Gastroesophageal sphincter (tissue), 4 donors: ENCODE measurements around the gene KDM4C. TPM values are rescaled to one million over a fixed set of nuclear protein-coding genes. Genes with fewer than 3 reads are reported as not detected.

Experiments used
- ATAC-seq: fragments of 150-250 bp; one replicate; pipeline ENCODE4 v1.9.1; 2016; ENCODE audit warnings: mild to moderate bottlenecking, moderate library complexity
- H3K27ac ChIP-seq, 4 donors: fragments of 200-600 bp; sonication (generic) in 3 of 4; 1 replicate in 3 of 4; 2 replicates in 1 of 4; pipeline ENCODE4 v1.5.1; 2016 to 2019
- H3K27me3 ChIP-seq: fragments of 200-600 bp; sonication (generic); one replicate; pipeline ENCODE4 v1.5.1; 2019
- H3K36me3 ChIP-seq, 2 donors: fragments of 200-600 bp; sonication (generic); one replicate each; pipeline ENCODE4 v1.5.1; 2019; ENCODE audit warnings: control low read depth in 1 of 2
- H3K4me1 ChIP-seq, 3 donors: fragments of 200-600 bp; sonication (generic); 1 replicate in 2 of 3; 2 replicates in 1 of 3; pipeline ENCODE4 v1.5.1; 2016 to 2019; ENCODE audit warnings: control low read depth in 2 of 3
- H3K4me3 ChIP-seq, 2 donors: fragments of 200-600 bp; sonication (generic); one replicate each; pipeline ENCODE4 v1.5.1; 2019; ENCODE audit warnings: mild to moderate bottlenecking in 1 of 2, moderate library complexity in 1 of 2
- H3K9me3 ChIP-seq, 3 donors: fragments of 200-600 bp; sonication (generic); one replicate each; pipeline ENCODE4 v1.5.1; 2017 to 2019; ENCODE audit warnings: control low read depth in 2 of 3
- EP300 ChIP-seq: sonication (generic); formaldehyde crosslinking; IDR thresholded peaks from one replicate; pipeline ENCODE4 v1.6.1; 2017; ENCODE audit warnings: antibody characterized with exemption, mild to moderate bottlenecking
- POLR2A ChIP-seq, 2 donors: fragments of 450-650 bp; IDR thresholded peaks; one replicate each; pipeline ENCODE4 v1.6.1; 2017; ENCODE audit warnings: antibody characterized with exemption in 2 of 2, mild to moderate bottlenecking in 2 of 2, moderate library complexity in 1 of 2
- POLR2AphosphoS5 ChIP-seq: sonication (generic); formaldehyde crosslinking; IDR thresholded peaks from one replicate; pipeline ENCODE4 v1.6.1; 2017; ENCODE audit warnings: antibody characterized with exemption
- WGBS, 2 donors: methylation state at CpG; one replicate each; pipeline ENCODE4 v1.1.5; 2018; ENCODE audit warnings: low coverage in 1 of 2; 5-methylcytosine and 5-hydroxymethylcytosine counted together
- total RNA-seq, 4 donors: library from RNA; depleted of rRNA; stranded (reverse); fragments of >200 nt; gene quantifications; one replicate each; pipeline ENCODE4 v1.1.0, GENCODE V29; 2016
- TF ChIP-seq, protein P1 (sequence below), 4 experiments: fragments of 200-600 bp in 2 of 4; fragments of 450-650 bp in 2 of 4; sonication (generic) in 1 of 4; IDR thresholded peaks; one replicate each; pipeline ENCODE4 v1.5.1; 2017 to 2019; ENCODE audit warnings: antibody characterized with exemption in 4 of 4, mild to moderate bottlenecking in 2 of 4, moderate library complexity in 2 of 4

KDM4C gene
- total RNA-seq, 4 donors from 2014 or later: 17.7 to 65.2 (median 29.5) TPM

DNA sequence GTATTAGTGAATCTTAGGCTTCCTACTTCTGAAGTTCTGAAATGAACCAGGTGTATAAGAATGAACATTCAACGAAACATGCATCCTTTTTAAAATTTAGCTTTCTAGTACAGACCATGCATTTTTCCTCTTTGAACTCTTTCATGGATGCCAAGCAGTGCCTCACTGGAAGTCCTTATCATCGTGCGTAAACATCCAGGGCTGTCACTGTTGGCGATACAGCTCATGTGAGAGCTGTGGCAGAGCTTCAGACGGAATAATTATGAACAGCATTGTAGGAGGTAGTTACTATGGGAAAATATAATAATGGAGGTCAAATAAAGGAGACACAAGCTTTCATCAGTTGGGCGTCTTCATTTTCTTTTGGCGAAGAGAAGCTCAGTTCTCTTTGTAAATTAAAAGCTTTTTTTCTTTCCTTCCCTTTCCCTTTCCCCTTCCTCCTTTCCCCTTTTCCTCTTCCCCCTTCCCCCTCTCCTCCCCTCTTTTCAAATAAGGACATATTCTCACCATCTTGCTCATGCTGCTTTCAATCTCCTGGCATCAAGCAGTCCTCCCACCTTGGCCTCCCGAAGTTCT is 167.3 kb downstream of the KDM4C start:
- Histone ChIP-seq H3K36me3 (peaks cover 0 to 6% of the 10 kb centered on the region in 2 donors), H3K4me3 (no peak overlapping the region), H3K27ac (no peak overlapping the region), H3K27me3 (no peaks in the 10 kb centered on the region), H3K4me1 (peaks cover 0 to 8% (median 0%) of the 10 kb centered on the region in 3 donors), H3K9me3 (no peaks in the 10 kb centered on the region)
- WGBS, 2 donors: 80 to 91% methylated on average over 5 to 8 of the region's 8 CpGs
- ATAC-seq: no peak
- no peak for TF ChIP-seq POLR2AphosphoS5
- TF ChIP-seq, protein P1, sequence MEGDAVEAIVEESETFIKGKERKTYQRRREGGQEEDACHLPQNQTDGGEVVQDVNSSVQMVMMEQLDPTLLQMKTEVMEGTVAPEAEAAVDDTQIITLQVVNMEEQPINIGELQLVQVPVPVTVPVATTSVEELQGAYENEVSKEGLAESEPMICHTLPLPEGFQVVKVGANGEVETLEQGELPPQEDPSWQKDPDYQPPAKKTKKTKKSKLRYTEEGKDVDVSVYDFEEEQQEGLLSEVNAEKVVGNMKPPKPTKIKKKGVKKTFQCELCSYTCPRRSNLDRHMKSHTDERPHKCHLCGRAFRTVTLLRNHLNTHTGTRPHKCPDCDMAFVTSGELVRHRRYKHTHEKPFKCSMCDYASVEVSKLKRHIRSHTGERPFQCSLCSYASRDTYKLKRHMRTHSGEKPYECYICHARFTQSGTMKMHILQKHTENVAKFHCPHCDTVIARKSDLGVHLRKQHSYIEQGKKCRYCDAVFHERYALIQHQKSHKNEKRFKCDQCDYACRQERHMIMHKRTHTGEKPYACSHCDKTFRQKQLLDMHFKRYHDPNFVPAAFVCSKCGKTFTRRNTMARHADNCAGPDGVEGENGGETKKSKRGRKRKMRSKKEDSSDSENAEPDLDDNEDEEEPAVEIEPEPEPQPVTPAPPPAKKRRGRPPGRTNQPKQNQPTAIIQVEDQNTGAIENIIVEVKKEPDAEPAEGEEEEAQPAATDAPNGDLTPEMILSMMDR (IDR thresholded peaks at IDR 0.05): no peak
- no peak for TF ChIP-seq EP300
- no peak for TF ChIP-seq POLR2A (IDR thresholded peaks at IDR 0.05)

DNA sequence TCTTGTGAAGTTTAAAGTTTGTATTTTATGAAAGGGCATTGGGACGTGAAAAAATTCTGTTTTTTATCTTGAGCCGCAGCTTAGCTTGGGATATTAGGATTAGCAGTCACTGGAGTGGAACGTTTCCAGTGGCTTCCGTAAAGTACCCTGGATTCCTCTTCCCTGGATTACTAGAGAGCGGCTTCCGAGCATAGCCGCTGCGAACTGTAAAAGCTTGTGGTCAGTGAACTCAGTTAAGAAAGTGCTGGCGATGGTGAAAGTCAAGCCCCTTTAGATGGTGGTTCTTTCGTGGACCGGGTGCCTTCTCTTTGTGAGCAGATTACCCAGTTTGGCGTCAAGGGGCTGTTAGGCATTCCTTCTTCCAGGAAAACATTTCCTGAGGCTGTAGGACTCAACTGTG is 168.1 kb downstream of the KDM4C start:
- Histone ChIP-seq H3K4me1 (peaks cover 0 to 8% (median 0%) of the 10 kb centered on the region in 3 donors), H3K36me3 (peaks cover 0 to 6% of the 10 kb centered on the region in 2 donors), H3K9me3 (no peaks in the 10 kb centered on the region), H3K27me3 (no peaks in the 10 kb centered on the region), H3K4me3 (no peak overlapping the region), H3K27ac (no peak overlapping the region)
- TF ChIP-seq POLR2AphosphoS5 (no peak), EP300 (no peak), POLR2A (IDR thresholded peaks at IDR 0.05) (no peak)
- TF ChIP-seq, protein P1 (IDR thresholded peaks at IDR 0.05): no peak
- WGBS, 2 donors: 87 to 95% methylated on average over 8 to 12 of the region's 12 CpGs
- no peak for ATAC-seq

DNA sequence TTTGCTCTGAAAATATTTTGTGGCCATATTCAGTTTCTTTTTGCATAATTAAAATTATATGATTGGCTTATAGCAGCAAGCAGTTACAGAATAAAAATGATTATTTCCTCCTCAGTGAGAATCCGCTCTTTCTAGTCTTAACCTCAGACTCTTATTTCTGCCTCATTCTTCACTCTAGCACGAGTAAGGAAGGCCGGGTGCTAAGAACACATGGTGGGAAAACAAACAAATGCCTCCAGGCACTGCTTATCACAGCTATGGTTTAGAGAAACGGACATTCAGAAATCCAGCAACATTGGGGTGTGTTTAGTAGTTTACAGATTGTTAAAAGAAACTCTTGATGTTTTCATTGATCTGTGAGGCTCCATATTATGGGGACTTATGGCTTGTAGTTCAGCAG is 168.7 kb downstream of the KDM4C start:
- no peak overlapping the region for H3K27ac ChIP-seq
- no peaks in the 10 kb centered on the region for H3K27me3 ChIP-seq
- H3K4me1 ChIP-seq: peaks cover 0 to 8% (median 0%) of the 10 kb centered on the region in 3 donors
- no peak for ATAC-seq
- 78 to 90% methylated on average over 4 of the region's 4 CpGs for WGBS, 2 donors
- peaks cover 0 to 3% of the 10 kb centered on the region in 2 donors for H3K36me3 ChIP-seq
- no peak for TF ChIP-seq POLR2A (IDR thresholded peaks at IDR 0.05)
- no peak for TF ChIP-seq POLR2AphosphoS5
- TF ChIP-seq EP300: no peak
- TF ChIP-seq, protein P1 (IDR thresholded peaks at IDR 0.05): no peak
- no peaks in the 10 kb centered on the region for H3K9me3 ChIP-seq
- no peak overlapping the region for H3K4me3 ChIP-seq

DNA sequence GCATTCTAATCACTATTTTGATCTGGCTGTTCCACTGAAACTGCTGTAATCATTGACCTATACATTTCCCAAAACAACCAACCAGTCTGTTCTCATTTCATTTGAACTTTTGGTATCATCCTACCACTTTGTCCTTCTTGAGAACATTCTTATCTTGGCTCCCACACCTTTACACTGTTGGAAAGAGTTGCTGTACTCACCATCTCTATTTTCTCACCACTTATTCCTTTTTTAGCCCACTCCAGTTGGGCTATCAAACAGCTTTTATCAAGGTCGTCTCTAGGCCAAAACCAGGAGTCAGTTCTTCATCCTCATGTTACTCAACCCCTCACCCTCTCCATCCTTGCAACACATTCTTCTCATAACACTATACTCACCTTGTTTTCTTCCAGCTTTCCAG is 170.1 kb downstream of the KDM4C start:
- Histone ChIP-seq H3K27me3 (no peaks in the 10 kb centered on the region), H3K27ac (no peak overlapping the region), H3K36me3 (no peaks in the 10 kb centered on the region), H3K4me3 (no peak overlapping the region), H3K9me3 (no peaks in the 10 kb centered on the region), H3K4me1 (peaks cover 0 to 8% (median 0%) of the 10 kb centered on the region in 3 donors)
- TF ChIP-seq, protein P1 (IDR thresholded peaks at IDR 0.05): no peak
- TF ChIP-seq POLR2AphosphoS5: no peak
- TF ChIP-seq EP300: no peak
- TF ChIP-seq POLR2A (IDR thresholded peaks at IDR 0.05): no peak
- WGBS, 2 donors: 83 to 89% methylated on average over 1 of the region's 1 CpG
- no peak for ATAC-seq

DNA sequence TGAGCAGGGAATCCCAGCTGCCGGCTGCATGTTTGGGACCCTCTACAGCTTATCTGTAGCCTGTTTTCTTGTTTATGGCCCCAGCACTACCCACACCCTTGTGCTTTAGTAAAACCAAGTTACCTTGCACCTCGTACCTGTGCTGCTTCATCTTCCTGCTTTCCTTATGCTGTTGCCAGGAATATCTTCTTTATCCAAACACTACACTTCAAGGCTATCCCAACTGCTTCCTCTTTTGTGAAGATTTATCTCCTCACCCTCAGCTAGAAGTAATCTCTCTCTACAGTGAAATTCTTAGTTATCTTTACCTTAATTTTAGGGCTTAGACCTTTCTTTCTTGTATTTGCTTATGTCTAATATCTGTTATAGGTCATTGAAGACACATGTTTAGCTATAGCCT is 171.1 kb downstream of the KDM4C start:
- no peaks in the 10 kb centered on the region for H3K36me3 ChIP-seq
- 78% methylated on average over 2 of the region's 2 CpGs; no CpG with 5 or more reads in 1 of the 2 donors for WGBS, 2 donors
- TF ChIP-seq EP300: no peak
- no peak for TF ChIP-seq POLR2A (IDR thresholded peaks at IDR 0.05)
- TF ChIP-seq POLR2AphosphoS5: no peak
- ATAC-seq: no peak
- no peaks in the 10 kb centered on the region for H3K9me3 ChIP-seq
- H3K4me1 ChIP-seq: peaks cover 0 to 8% (median 0%) of the 10 kb centered on the region in 3 donors
- H3K27me3 ChIP-seq: no peaks in the 10 kb centered on the region
- H3K27ac ChIP-seq: no peak overlapping the region
- H3K4me3 ChIP-seq: no peak overlapping the region
